HG03135 (cell line): ENCODE data around the gene SOX6.

Experiments
- ATAC-seq: cut with Tn5 transposase; IDR thresholded peaks from one replicate; pipeline ENCODE4 v1.9.1; 2021; ENCODE audit warnings: mild to moderate bottlenecking, moderate library complexity; ENCODE audit not compliant: unreplicated experiment

The SOX6 gene

DNA sequence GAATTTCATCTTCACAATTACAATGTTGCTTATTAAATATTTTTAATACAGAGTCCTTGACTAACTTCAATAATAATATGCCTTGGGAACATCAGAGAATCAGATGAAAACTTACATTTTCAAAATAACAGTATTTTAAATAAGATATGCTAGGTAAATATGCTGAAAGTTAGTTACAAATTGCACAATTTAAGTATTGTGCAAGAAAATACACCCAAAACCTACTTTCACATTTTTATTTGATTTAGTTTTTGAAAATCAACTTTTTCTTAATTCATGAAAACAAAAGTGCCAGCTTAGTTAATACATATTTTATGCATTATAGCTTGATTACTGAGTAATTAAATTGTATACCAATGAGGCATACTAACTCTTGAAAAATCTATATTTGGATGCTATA is 76.8 kb downstream of the SOX6 start:
- ATAC-seq = no peak

DNA sequence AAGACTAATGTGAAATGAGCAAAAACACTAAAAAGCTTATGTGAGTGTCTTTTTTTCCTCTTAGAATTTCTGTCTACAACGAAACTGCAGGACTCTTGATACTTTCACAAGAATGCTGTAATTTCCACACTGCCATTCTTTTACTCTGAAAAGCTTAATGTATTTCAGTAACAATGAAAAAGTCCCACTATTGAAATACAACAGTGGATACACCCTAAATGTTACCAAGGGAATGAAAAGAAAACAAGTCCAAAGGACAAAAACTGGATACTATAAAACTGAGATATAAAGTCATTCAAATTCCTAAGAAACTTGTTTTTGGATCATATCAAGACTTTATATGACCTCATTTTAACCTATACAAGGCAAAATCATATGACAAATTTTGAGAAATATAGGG is 77.4 kb downstream of the SOX6 start:
- no peak for ATAC-seq

DNA sequence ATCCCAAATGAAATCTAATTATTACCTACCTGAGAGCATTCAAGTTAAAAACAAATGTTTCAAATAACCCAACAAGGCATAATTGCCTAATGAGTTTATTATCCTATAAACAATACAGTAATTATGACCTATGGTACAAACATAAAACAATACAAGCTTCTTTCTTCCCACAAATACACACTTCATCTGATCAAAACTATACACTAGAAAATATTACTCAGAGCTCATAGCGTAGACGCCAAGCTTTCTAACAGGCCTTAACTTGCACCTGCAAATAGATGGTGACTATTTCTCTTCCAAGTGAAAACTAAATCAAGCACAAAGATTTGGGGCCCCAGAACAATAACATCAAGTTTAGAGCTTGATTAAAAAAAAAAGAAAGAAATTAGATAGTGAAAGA is 78.1 kb downstream of the SOX6 start:
- ATAC-seq = no peak

DNA sequence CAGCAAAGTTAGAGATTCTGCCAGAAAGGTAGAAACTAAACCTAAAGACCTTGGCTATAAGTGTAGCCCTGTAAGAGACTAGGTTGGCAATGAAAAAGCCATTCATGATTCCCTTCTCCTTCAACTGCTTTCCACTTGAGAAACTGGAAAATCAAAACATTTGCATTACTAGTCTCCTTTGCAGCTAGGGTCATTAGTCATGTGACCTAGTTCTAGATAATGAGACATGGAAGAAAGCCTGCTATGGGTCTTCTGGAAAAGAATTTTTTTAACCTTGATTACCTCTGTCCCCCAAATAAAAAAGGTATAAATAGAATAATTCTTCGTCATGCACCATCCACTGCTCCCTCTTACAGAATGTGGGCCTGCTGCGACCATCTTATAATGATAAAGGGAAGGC is 80.1 kb downstream of the SOX6 start:
- ATAC-seq = no peak

DNA sequence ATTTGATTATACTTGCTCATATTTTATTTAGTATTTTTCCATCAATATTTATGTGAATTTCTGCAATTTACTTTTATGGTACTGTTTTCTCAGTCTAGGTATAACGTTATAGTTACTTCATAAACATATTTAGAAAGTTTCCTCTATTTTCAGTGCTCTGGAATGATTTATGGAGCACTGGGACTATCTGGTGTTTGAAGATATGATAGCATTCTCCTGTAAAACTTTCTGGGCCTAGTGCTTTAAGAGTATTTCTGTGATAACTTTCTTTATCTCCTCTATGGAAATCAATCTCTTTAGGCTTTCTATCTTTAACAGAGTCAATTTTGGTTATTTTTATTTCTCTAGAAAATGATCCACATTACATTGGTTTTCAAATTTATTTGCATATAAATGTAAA is 85.1 kb downstream of the SOX6 start:
- no peak for ATAC-seq

DNA sequence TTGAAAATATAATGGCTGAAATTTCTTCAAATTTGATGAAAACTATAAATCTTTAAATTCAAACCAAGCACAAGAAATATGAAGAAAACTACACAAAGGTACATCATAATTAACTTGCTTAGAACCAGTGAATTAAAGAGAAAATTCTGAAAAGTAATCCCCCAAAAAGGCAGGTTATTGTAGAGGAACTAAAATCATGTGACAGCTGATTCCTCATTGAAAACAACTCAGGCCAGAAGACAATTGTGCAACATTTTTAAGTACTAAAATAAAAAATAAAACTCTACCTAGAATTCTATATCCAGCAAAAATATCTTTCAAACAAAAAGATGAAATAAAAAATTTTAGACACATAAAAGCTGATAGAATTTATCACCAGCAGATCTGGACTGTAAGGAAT is 90.3 kb downstream of the SOX6 start:
- ATAC-seq = no peak

DNA sequence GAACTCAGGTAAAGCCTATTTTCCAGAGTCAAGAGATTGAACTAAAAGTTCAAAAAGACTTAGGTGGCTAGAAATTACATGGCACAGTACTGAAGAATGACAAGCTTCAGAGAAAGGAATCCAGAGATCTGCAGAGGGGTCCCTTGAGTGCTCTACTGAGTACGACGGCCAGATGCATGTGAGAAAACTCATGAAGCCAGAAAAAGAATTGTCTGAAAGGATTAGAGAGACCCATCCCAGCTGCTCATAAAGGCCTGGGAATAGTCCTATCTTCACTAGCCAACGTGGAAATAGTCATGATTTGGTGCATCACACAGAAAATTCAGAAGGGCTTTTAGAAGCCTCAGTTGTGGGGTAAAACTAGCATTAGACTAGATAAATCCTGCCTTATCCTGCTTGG is 91.3 kb downstream of the SOX6 start:
- no peak for ATAC-seq

DNA sequence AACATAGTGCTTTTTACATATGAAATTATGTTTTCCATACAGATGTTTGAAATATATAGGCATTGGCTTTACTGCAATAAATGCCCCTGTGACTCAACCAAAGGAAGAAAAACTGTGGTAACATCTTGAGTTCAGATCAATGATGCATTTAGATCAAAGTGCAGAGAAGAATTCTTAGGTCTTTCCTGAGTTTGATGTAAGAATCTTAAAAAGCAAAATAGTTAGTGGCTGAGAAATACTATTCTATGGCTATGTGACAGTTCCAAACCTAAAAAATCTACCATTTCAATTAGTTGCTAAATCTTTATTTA is 93.7 kb downstream of the SOX6 start:
- peak; percentile 30 for ATAC-seq

DNA sequence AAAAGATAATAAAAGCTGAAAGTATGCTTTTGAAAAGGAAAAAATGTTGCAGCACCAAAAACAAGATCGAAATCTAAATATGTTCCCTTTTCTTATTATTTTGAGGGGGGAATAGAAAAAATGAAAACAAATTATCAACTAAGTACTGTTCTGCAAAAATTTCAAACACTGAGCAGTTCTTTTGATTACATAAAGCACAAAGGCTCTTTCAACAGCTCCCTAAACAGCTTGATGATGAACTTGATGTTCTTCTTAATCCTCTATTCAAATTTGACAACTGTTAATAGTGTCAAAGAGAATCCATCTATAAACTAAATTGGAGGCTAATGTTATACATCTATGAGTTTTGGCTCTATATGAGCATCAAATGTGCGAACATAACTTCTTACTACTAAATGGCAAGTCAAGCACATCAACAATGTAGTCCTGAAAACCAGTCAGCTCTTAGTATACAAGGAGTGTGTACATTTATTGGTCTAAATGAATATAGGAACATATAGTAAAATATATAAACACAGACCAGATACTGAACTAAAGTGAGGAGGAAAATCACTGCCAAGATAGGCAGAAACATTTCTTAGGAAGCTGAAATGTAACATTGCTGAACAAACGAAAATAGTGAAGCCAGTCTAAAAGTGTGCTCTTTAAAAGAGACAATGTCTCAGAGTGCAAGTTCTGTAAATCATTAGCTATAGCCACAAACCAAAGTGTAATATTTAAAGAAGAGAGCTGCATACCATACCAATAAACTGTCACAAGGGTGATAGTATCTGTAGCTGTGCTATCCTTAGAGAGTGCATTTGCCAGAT is 94.3 kb downstream of the SOX6 start:
- ATAC-seq = peak; percentile 84

DNA sequence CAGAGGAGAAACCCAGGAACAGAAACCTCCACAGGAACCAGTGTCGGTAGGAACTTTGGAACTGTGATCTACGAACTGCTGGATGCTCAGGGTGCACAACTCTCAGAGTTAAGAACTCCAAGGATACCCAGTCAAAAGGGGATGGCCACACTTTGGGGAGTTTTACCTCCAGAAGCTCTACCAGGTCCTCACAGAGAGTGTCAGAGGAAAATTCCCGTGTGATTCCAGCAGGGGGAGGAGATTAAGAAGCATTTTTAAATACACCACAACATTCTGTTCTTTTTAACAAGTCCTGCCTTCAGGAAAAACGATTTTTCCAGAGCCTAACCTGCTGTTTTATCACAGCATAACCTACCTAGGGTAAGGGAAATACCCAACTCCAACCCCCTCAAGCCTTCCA is 104.0 kb downstream of the SOX6 start:
- ATAC-seq = no peak

DNA sequence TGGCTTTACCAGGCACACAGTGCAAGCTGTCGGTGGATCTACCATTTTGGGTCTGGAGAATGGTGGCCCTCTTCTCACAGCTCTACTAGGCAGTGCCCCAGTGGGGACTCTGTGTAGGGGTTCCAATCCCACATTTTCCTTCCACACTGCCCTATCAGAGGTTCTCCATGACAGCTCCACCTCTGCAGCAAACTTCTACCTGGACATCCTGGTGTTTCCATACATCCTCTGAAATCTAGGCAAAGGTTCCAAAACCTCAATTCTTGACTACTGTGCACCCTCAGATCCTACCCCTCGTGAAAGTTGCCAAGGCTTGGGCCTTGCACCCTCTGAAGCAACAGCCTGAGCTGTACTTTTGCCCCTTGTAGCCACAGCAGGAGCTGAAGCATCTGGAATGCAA is 108.1 kb downstream of the SOX6 start:
- no peak for ATAC-seq

DNA sequence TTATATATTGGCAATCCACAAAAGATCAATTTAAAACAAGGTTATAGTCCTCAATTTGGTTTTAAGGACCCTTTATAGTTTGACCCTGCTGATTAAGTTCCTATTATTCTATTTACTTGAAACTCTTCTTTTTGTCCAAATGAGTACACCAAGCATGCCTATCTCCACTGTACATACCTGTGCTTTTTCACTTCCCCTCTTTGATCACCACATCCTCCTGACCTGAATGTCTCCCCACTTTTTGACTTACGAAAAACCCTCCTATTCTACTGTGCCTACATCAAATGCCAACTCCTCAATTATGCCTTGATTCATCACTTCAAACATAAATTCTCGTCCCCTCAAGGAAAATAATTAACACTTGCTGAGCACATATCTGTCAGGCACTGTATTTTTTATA is 113.5 kb downstream of the SOX6 start:
- ATAC-seq = peak; percentile 75

DNA sequence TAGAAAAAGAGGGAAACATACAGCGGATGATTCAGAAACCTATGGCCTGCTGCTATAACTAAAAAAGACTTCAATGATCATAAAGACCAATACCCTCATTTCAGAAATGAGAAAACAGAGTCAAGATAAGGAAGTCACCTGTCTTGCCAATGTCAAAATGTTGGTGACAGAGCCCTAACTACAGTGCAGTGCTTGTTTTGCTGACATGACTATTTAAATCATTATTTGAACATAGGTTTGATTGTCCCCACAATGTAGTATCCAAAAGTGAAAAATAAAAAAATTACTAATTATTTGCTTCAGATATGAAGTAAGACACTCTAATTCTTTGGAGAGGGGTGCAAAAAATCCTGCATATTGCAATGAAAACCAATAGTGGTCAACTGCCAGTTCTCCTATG is 115.7 kb downstream of the SOX6 start:
- no peak for ATAC-seq

DNA sequence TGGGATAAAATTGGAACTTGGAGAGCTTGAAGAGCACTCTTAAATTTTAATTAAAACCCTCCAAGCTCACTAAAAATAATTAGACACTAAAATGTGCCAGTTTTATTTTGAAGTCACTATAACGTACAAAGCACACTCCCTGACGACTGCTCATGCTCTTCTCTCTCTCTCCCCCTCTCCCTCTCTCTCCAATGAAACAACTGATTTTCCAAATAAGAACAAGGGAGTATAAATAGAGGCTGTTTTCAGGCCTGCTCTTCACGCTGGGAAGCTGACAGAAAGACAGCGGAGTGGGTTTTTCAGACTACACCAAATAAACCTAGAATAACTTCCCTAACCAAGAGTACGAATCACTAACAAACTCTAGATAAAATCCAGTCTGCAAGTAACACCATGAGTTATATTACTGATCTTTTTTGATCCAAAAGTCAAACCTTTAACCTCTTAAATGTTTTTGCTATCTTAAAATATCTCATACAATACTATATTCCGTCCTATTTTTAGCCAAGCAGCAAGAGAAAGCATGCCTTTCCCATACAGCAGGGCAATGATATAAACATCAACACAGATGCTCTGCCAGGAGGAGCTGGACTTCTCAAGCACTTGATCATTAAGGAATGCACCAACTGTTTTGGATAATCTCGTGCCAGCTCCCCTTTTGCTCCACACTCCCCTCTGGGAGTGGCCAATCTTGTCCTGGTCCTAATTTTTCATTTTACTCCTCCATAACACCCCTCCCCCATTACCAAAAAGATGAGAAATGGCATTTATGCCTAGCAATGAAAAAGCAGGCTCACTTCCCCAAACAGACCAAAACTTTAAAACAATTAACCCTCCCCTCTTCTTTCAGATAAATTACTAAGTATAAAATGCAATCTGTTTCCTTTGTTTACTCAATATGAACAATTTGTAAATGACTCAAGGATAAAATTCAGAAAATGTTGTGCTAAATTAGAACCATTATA is 116.9 kb downstream of the SOX6 start:
- no peak for ATAC-seq

DNA sequence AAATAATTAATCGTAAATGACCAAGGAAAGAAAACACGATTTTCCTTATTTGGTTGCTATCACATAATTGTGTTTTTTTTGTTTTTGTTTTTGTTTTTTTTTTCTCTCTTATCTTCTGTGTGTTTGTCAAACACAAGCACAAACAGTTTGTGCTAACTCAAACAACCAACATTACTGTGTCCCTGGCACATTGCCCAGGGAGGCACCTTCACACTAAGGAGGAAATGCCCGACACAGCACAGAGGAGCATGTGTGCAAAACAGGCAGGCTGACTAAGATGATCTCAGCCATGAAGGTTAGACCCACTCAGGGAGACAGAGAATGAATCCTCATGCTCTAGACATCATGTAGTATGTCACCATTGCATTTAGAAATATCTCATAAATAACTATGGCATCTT is 130.1 kb downstream of the SOX6 start:
- ATAC-seq = no peak

DNA sequence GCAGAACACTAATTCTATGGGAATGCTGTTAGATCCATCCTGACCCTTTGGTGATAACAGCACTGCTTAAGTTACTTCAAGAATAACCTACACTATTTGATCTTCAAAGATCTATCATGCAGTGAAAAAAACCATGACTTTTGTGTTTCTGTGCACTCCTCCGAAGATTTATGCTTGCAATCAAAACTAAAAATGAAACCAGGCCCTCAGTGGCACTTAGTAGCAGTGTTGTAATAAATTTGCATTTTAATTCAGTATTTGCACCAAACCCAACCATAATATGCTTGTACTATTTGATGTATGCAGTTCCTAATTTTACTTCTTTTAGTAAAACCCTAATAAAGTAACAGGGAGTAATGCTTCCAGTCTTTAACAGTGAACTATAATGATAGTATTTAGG is 130.7 kb downstream of the SOX6 start:
- no peak for ATAC-seq

DNA sequence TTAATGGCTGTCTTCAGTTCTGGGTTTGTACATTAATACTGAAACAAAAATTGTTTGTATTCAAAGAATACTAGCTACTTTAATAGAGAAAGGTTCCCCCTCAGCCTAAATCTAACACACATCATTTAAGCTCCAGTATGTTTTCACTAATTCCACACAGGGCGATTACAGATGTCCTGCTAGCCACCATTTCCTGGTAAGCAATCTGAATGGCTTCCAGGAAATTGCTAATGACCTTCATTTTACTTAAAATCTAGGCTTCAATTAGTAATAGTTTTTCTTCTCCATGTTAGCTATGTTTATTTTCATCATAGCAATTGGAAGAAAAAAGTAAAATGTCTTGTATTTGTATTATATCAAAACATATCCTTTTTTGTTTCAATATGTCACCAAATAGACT is 132.8 kb downstream of the SOX6 start:
- ATAC-seq = no peak

DNA sequence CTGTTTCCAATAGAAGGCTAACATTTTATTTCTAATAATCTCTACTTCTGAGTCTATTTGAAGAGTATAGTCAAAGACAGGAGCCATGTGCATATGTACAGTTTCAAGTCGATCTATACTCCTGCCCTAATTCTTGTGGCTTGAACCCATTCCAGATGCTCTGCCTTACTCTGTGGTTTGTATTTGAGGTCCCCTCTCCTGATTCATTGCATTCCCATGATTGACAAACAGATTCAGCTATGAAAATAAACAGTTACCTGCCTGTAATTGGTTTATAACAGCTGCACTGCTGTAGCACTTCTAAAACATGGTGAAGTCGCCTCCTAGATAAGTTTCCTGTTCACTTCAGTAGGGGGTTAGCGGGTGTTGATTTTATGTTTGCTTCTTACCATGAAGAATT is 138.7 kb downstream of the SOX6 start:
- no peak for ATAC-seq

DNA sequence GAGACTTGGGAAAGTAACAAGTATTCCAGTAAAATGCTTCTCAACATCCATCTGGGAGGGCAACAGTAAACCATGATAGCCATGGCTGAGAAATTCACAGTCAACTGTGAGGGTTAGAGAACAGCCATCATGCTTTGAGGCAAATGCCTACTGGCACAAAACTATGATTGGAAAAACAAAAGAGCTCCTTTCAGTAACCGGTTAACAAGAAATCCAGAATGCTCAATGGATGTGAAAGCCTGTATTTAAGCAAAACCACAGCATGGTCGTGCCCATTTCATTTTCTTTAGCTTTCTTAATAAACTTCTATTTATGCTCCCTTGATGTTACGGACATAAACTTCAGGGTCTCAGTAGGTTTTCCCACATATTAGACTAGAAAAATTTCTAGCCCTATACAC is 139.5 kb downstream of the SOX6 start:
- no peak for ATAC-seq

DNA sequence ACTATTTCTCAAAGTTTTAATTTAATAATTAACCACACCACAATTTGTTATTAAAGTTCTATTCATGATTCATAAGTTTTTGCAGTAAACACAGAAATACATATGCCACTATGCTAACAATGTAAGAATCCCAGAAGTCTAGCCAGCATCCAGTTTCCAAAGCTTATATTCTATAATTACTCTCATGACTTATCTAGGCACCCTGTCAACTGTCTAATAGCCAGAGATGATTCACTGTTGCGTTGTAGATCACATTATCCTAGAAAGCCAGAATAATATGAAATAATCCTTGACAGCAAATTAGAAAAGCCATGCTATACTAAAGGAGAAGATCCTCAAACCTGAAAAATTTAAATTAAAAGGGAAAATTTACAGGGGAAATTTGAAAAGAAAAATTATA is 141.0 kb downstream of the SOX6 start:
- ATAC-seq = no peak

DNA sequence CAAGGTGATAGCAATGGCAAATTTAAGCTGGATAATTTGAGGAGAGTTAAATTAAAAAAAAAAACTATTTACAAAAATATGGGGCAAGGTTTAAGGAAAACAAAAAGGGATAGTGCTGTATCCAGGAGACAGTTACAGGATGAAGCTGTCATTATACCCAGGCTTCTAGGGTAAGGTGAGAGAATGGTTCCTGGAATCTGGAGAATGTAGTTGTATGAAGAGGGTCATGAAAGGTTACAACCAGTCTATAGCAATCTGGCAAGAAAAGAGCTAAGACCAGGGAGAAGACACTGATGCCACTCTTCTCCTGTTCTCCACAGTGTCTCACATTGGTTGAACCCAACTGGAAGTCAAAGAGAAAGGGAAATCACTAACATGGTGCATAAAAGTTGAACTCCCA is 144.9 kb downstream of the SOX6 start:
- ATAC-seq = no peak

DNA sequence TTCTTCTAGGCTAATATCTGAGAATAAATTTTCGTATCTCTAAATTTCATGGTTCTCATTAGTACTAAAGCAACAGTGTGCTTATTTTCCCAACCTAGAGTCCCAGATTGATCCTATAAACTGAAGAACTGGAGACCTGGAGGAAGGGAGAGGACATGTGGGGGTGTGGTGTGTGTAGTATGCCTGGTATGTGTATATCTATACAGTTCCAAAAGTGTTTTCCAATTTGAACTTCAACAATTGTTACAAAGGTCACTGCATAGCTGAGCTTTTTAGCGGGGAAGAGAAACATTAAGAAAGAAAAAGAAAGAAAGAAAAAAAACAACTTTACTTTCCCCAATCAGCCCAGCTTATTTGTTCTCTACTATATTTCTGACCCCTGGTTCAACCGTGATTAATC is 152.1 kb downstream of the SOX6 start:
- ATAC-seq = no peak
